HCT116 (cell line): Measurements from ENCODE around the gene SLC9A9.

Source experiments
- ELF1 ChIP-seq: IDR thresholded peaks from 2 replicates; pipeline ENCODE4 v1.6.1; 2012; ENCODE audit warnings: low read depth, borderline replicate concordance
- EZH2 ChIP-seq: fragments of 200-600 bp; sonication (generic); IDR thresholded peaks from 2 replicates; pipeline ENCODE4 v1.6.1; 2017; ENCODE audit warnings: antibody characterized with exemption, mixed run types
- SP1 ChIP-seq: IDR thresholded peaks from 2 replicates; pipeline ENCODE4 v1.6.1; 2012; ENCODE audit warnings: low read depth
- TCF7L2 ChIP-seq: IDR thresholded peaks from 2 replicates; pipeline ENCODE4 v1.7.0; 2011; ENCODE audit warnings: borderline replicate concordance, inconsistent platforms; ENCODE audit not compliant: insufficient read depth, insufficient read length; ENCODE audit errors: extremely low read depth
- YY1 ChIP-seq: IDR thresholded peaks from 2 replicates; pipeline ENCODE4 v1.6.1; 2011; ENCODE audit warnings: low read length, low read depth, moderate library complexity, mild to moderate bottlenecking; ENCODE audit not compliant: insufficient replicate concordance; ENCODE audit errors: extremely low read depth
- ZNF274 ChIP-seq: fragments of 200-500 bp; sonication (Bioruptor generic); IDR thresholded peaks from 2 replicates; pipeline ENCODE4 v1.6.1; 2014; ENCODE audit warnings: mild to moderate bottlenecking, low read depth, low read length, inconsistent platforms
- TF ChIP-seq, protein P1 (sequence below), 3 experiments: fragments of 200-600 bp in 1 of 3; sonication (generic) in 1 of 3; IDR thresholded peaks in 2 of 3; conservative IDR thresholded peaks in 1 of 3; 2 replicates each; pipeline ENCODE4 v1.5.1; 2012 to 2017; ENCODE audit warnings: low read depth in 2 of 3, low read length in 2 of 3, antibody characterized with exemption in 1 of 3, borderline replicate concordance in 1 of 3, control low read depth in 1 of 3, mild to moderate bottlenecking in 1 of 3, mixed read lengths in 1 of 3, mixed run types in 1 of 3, moderate library complexity in 1 of 3; ENCODE audit not compliant: insufficient read depth in 1 of 3

DNA sequence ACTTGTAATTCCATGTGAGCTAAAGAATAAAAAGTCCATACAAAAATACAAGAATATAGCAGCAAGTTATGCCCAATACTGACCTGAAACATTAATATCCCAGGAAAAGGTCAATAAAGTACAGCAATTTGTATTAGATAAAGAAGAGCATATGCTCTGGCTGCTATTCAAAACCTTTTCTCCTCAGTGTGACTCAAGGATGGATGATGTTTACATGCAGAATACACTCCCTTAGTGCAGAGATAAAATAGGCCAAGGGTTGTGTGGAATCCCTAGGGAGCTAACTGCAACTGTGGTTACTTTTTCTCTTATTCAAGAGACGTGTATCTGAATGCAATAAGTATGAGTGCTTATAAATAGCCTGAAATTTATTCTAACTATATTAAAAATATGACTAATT, 78.7 kb downstream of the SLC9A9 start:
- TF ChIP-seq TCF7L2 = no peak
- TF ChIP-seq, protein P1, sequence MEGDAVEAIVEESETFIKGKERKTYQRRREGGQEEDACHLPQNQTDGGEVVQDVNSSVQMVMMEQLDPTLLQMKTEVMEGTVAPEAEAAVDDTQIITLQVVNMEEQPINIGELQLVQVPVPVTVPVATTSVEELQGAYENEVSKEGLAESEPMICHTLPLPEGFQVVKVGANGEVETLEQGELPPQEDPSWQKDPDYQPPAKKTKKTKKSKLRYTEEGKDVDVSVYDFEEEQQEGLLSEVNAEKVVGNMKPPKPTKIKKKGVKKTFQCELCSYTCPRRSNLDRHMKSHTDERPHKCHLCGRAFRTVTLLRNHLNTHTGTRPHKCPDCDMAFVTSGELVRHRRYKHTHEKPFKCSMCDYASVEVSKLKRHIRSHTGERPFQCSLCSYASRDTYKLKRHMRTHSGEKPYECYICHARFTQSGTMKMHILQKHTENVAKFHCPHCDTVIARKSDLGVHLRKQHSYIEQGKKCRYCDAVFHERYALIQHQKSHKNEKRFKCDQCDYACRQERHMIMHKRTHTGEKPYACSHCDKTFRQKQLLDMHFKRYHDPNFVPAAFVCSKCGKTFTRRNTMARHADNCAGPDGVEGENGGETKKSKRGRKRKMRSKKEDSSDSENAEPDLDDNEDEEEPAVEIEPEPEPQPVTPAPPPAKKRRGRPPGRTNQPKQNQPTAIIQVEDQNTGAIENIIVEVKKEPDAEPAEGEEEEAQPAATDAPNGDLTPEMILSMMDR (IDR thresholded peaks at IDR 0.05 in 2 of 3, conservative IDR thresholded peaks at IDR 0.05 in 1 of 3; ENCODE audit: borderline replicate concordance in 1 of 3, insufficient read depth in 1 of 3, low read depth in 2 of 3, low read length in 2 of 3) = no peak
- TF ChIP-seq EZH2 = no peak
- no peak for TF ChIP-seq YY1
- TF ChIP-seq ZNF274 = no peak
- TF ChIP-seq ELF1 = no peak
- TF ChIP-seq SP1 = no peak
